Uterus (tissue), 4 donors: ENCODE measurements around the gene SH3BP2. TPM values are rescaled to one million over a fixed set of nuclear protein-coding genes. Genes with fewer than 3 reads are reported as not detected.

ENCODE experiments used
- DNase-seq, 2 donors: peaks; one replicate each; pipeline ENCODE4 v3.0.0-alpha.2; 2019 to 2020
- H3K27ac ChIP-seq, 2 donors: fragments of 200-600 bp; sonication (generic); 1 replicate in 1 of 2; 2 replicates in 1 of 2; pipeline ENCODE4 v1.5.1; 2016 to 2018
- H3K27me3 ChIP-seq, 2 donors: fragments of 200-600 bp; sonication (generic); one replicate each; pipeline ENCODE4 v1.5.1; 2018 to 2019; ENCODE audit warnings: control low read depth in 1 of 2
- H3K36me3 ChIP-seq, 2 donors: fragments of 200-600 bp; sonication (generic); one replicate each; pipeline ENCODE4 v1.5.1; 2019; ENCODE audit warnings: control low read depth in 1 of 2
- H3K4me1 ChIP-seq, 2 donors: fragments of 200-600 bp; sonication (generic); one replicate each; pipeline ENCODE4 v1.5.1; 2018 to 2019; ENCODE audit warnings: control low read depth in 1 of 2
- H3K4me3 ChIP-seq, 2 donors: fragments of 200-600 bp; sonication (generic); 1 replicate in 1 of 2; 2 replicates in 1 of 2; pipeline ENCODE4 v1.5.1; 2018 to 2019; ENCODE audit warnings: mild to moderate bottlenecking in 1 of 2
- H3K9me3 ChIP-seq, 2 donors: fragments of 200-600 bp; sonication (generic); one replicate each; pipeline ENCODE4 v1.5.1; 2019; ENCODE audit warnings: control low read depth in 1 of 2
- POLR2A ChIP-seq, 2 donors: fragments of 450-650 bp; IDR thresholded peaks; one replicate each; pipeline ENCODE4 v1.6.1; 2016; ENCODE audit warnings: antibody characterized with exemption in 2 of 2, mild to moderate bottlenecking in 1 of 2, moderate library complexity in 1 of 2
- intact Hi-C: fragments of 100-400 bp; cut with DNase I; formaldehyde crosslinking; loops from one replicate; pipeline ENCODE4 v1.15.1; 2023; ENCODE audit warnings: low total_unique reads
- total RNA-seq, 4 donors: library from RNA; depleted of rRNA in 3 of 4; stranded (reverse); fragments of >200 nt in 3 of 4; gene quantifications; one replicate each; pipeline versions ENCODE4 v1.1.0 to v1.2.4, GENCODE V29; 2014 to 2023
- TF ChIP-seq, protein P1 (sequence below), 4 experiments: fragments of 200-600 bp in 2 of 4; fragments of 450-650 bp in 2 of 4; sonication (generic) in 2 of 4; IDR thresholded peaks; one replicate each; pipeline ENCODE4 v1.5.1; 2016 to 2019; ENCODE audit warnings: antibody characterized with exemption in 4 of 4, mild to moderate bottlenecking in 2 of 4, moderate library complexity in 1 of 4
- donor health status: DM: yes; HTN: yes; CAD: no.

Gene SH3BP2
- total RNA-seq, 4 donors from 2014 or later, result 6.4 to 50.0 (median 29.3) TPM

DNA sequence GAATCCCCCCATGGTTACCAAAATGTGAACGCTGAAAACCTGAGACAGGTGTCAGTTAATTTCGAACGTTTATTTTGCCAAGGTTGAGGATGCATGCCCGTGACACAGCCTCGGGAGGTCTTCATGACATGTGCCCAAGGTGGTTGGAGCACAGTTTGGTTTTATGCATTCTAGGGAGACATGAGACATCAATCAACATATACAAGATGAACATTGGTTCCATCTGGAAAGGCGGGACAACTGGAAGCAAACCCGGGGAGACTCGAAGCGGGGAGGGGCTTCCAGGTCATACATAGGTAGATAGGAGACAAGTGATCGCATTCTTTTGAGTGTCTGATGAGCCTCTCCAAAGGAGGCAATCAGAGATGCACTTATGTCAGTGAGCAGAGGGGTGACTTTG lies 11.0 kb upstream of the SH3BP2 start:
- Histone ChIP-seq H3K27me3 (no peaks in the 10 kb centered on the region), H3K27ac (no peak overlapping the region), H3K4me1 (no peaks in the 10 kb centered on the region), H3K9me3 (no peaks in the 10 kb centered on the region), H3K4me3 (no peak overlapping the region), H3K36me3 (no peaks in the 10 kb centered on the region)
- no peak for TF ChIP-seq POLR2A (IDR thresholded peaks at IDR 0.05)
- TF ChIP-seq, protein P1, sequence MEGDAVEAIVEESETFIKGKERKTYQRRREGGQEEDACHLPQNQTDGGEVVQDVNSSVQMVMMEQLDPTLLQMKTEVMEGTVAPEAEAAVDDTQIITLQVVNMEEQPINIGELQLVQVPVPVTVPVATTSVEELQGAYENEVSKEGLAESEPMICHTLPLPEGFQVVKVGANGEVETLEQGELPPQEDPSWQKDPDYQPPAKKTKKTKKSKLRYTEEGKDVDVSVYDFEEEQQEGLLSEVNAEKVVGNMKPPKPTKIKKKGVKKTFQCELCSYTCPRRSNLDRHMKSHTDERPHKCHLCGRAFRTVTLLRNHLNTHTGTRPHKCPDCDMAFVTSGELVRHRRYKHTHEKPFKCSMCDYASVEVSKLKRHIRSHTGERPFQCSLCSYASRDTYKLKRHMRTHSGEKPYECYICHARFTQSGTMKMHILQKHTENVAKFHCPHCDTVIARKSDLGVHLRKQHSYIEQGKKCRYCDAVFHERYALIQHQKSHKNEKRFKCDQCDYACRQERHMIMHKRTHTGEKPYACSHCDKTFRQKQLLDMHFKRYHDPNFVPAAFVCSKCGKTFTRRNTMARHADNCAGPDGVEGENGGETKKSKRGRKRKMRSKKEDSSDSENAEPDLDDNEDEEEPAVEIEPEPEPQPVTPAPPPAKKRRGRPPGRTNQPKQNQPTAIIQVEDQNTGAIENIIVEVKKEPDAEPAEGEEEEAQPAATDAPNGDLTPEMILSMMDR (IDR thresholded peaks at IDR 0.05), result no peak
- DNase-seq, result no peak
- intact Hi-C loops, result no loop called here

GRCh38 chr4:2783790-2784189 lies 9.1 kb upstream of the SH3BP2 start:
- TF ChIP-seq POLR2A (IDR thresholded peaks at IDR 0.05), result no peak
- TF ChIP-seq, protein P1 (IDR thresholded peaks at IDR 0.05), result no peak
- intact Hi-C loops, result no loop called here

GRCh38 chr4:2785613-2786012 lies 7.3 kb upstream of the SH3BP2 start:
- no peak overlapping the region for H3K4me3 ChIP-seq
- H3K27ac ChIP-seq, result no peak overlapping the region
- H3K9me3 ChIP-seq, result no peaks in the 10 kb centered on the region
- intact Hi-C loops, result no loop called here
- no peaks in the 10 kb centered on the region for H3K27me3 ChIP-seq
- no peak for DNase-seq
- no peaks in the 10 kb centered on the region for H3K4me1 ChIP-seq
- TF ChIP-seq, protein P1 (IDR thresholded peaks at IDR 0.05), result no peak
- no peak for TF ChIP-seq POLR2A (IDR thresholded peaks at IDR 0.05)
- H3K36me3 ChIP-seq, result no peaks in the 10 kb centered on the region

More at GRCh38 chr4:2783790-2784189, 9.1 kb upstream of the SH3BP2 start:
- DNase-seq, result no peak
- no peaks in the 10 kb centered on the region for H3K27me3 ChIP-seq
- no peaks in the 10 kb centered on the region for H3K36me3 ChIP-seq
- H3K4me3 ChIP-seq, result no peak overlapping the region
- H3K27ac ChIP-seq, result no peak overlapping the region
- no peaks in the 10 kb centered on the region for H3K9me3 ChIP-seq
- no peaks in the 10 kb centered on the region for H3K4me1 ChIP-seq

DNA sequence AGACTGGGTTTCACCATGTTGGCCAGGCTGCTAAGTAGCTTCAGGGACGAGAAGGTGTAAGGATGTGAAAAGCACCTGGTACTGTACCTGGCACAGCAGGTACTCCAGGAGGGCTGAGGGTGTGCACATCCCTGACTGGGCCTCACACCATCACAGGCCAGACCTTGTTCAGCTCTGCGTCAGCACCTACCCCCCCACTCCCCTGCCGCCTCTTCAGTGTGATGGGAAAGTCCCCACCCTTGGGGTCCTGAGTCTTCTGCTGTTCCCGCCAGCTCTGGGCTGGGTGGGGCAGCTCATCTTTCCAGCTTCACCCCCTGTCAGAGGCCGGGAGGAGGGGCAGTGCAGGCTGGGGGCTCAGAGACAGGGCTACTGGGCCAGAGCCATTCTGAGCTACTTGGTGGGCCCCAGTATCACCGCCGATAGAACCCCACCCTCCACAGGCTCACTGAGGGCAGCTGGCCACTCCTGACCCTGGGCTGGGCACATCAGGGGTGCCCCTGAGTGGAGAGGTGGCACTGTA lies 6.7 kb upstream of the SH3BP2 start:
- H3K27ac ChIP-seq, result no peak overlapping the region
- H3K27me3 ChIP-seq, result no peaks in the 10 kb centered on the region
- no peaks in the 10 kb centered on the region for H3K4me1 ChIP-seq
- H3K9me3 ChIP-seq, result no peaks in the 10 kb centered on the region
- DNase-seq, result no peak
- H3K4me3 ChIP-seq, result no peak overlapping the region
- TF ChIP-seq POLR2A (IDR thresholded peaks at IDR 0.05), result no peak
- TF ChIP-seq, protein P1 (IDR thresholded peaks at IDR 0.05), result no peak
- no peaks in the 10 kb centered on the region for H3K36me3 ChIP-seq
- intact Hi-C loops, result no loop called here

DNA sequence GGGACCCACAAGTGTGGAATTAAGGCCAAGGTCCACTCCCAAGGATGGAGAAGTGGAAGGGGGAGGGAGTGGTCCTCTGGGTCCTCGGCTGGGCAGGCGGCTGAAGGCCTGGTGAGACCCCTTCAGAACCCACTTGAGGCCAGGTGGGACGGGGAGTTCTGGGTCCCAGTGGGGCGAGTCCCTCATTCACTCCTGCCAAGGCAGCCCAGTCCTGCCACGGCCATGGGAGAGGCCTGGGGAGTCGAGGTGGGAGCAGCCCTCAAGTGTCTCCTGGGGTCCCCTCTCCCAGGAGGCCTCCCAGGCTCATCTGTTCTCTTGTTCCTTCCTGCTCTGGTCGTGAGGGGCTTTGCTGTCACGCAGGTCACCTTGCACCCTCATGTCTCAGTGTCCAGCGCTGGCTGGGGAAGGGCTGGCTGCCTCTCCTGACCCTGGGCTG lies 6.1 kb upstream of the SH3BP2 start:
- H3K4me3 ChIP-seq, result no peak overlapping the region
- intact Hi-C loops, result no loop called here
- H3K4me1 ChIP-seq, result no peaks in the 10 kb centered on the region
- H3K36me3 ChIP-seq, result no peaks in the 10 kb centered on the region
- no peak for DNase-seq
- H3K27me3 ChIP-seq, result no peaks in the 10 kb centered on the region
- no peak overlapping the region for H3K27ac ChIP-seq
- H3K9me3 ChIP-seq, result no peaks in the 10 kb centered on the region
- TF ChIP-seq, protein P1 (IDR thresholded peaks at IDR 0.05), result no peak
- no peak for TF ChIP-seq POLR2A (IDR thresholded peaks at IDR 0.05)
